NOMO-1 treated with dmso at 0.1 percent for 144 hours (cell line): Measurements from ENCODE around the gene C7orf33.
"Not testable (repeated sequence)": the region's sequence is repeated elsewhere in the genome, so short reads cannot be mapped to it uniquely, and the experiment has no call there.

Experiments
- DNase-seq: peaks from one replicate; lab custom pipeline; 2025; ENCODE audit not compliant: unreplicated experiment; lab: John Stamatoyannopoulos, UW

Gene C7orf33

GRCh38 chr7:148579366-148579765 is 11.2 kb upstream of the C7orf33 start:
- no peak for DNase-seq

GRCh38 chr7:148580446-148580845 is 10.1 kb upstream of the C7orf33 start:
- no peak for DNase-seq

GRCh38 chr7:148581624-148582023 is 8.9 kb upstream of the C7orf33 start:
- peak; percentile 11 for DNase-seq

GRCh38 chr7:148584154-148584827 is 6.3 kb upstream of the C7orf33 start:
- no peak for DNase-seq

- no peak for DNase-seq
These were observed 5.2 kb upstream of the C7orf33 start for GRCh38 chr7:148585399-148585798.

- DNase-seq: no peak
These were observed 3.5 kb upstream of the C7orf33 start for GRCh38 chr7:148587076-148587475.

- no peak for DNase-seq
These were observed 2.4 kb upstream of the C7orf33 start for GRCh38 chr7:148588168-148588567.

- no peak for DNase-seq
These were observed 1.9 kb upstream of the C7orf33 start for GRCh38 chr7:148588670-148589131.

- DNase-seq: no peak
These were observed 926 bp upstream of the C7orf33 start for GRCh38 chr7:148589640-148590039.

GRCh38 chr7:148596354-148596753 is 5.8 kb downstream of the C7orf33 start:
- DNase-seq: not testable (repeated sequence)

GRCh38 chr7:148598351-148598750 is 7.8 kb downstream of the C7orf33 start:
- no peak for DNase-seq

GRCh38 chr7:148605350-148605749 is 14.8 kb downstream of the C7orf33 start:
- DNase-seq: no peak

GRCh38 chr7:148607151-148607661 is 16.6 kb downstream of the C7orf33 start:
- no peak for DNase-seq

- DNase-seq: no peak
These were observed 18.6 kb downstream of the C7orf33 start for GRCh38 chr7:148609045-148609725.

GRCh38 chr7:148611692-148612091 is 21.1 kb downstream of the C7orf33 start:
- DNase-seq: no peak

GRCh38 chr7:148615085-148615730 is 24.6 kb downstream of the C7orf33 start:
- DNase-seq: no peak

- no peak for DNase-seq
These were observed 30.3 kb downstream of the C7orf33 start for GRCh38 chr7:148620749-148621359.

- DNase-seq: no peak
These were observed 31.0 kb downstream of the C7orf33 start for GRCh38 chr7:148621563-148621962.

- DNase-seq: no peak
These were observed 32.5 kb downstream of the C7orf33 start for GRCh38 chr7:148622887-148623585.

- no peak for DNase-seq
These were observed 33.2 kb downstream of the C7orf33 start for GRCh38 chr7:148623586-148624282.
